Testis (tissue), 2 donors: ENCODE results near the gene PON1.

Experiments
- CTCF ChIP-seq, 3 experiments: fragments of 450-650 bp in 2 of 3; fragments of 200-600 bp in 1 of 3; sonication (generic) in 1 of 3; IDR thresholded peaks; one replicate each; pipeline ENCODE4 v1.5.1; 2016 to 2019; ENCODE audit warnings: antibody characterized with exemption in 3 of 3, mild to moderate bottlenecking in 2 of 3, moderate library complexity in 1 of 3
- POLR2A ChIP-seq: fragments of 450-650 bp; IDR thresholded peaks from one replicate; pipeline ENCODE4 v1.6.1; 2017; ENCODE audit warnings: antibody characterized with exemption, mild to moderate bottlenecking, moderate library complexity

DNA sequence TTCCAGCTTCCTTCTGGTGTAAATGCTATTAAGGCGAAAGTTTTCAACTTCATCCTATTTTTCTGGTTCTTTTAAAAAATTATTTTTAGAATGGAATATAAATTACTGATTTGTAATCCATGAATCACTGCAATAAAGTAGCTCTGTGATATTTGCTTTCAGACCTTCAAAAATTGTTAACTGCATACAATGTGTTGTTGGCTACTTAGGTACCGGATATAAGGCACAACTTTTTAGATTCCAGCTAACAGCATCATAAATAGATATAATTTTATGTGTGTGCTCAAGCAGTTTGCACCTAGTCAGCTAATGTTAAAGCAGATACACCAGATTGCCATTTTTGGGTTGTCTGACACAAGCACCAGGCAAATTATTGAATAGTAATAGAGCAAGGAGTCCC, 58.7 kb downstream of the PON1 start:
- no peak for TF ChIP-seq CTCF (IDR thresholded peaks at IDR 0.05)
- no peak for TF ChIP-seq POLR2A
